ENCODE results near the gene ALDH1A2.
A peak's percentile ranks its signal among the peaks of the same experiment; 100 is the strongest.
"Not testable (repeated sequence)": the region's sequence is repeated elsewhere in the genome, so short reads cannot be mapped to it uniquely, and the experiment has no call there.

The ALDH1A2 gene

GRCh38 chr15:58083526-58083925 is 18.0 kb upstream of the ALDH1A2 start:
- TF ChIP-seq, protein P1, sequence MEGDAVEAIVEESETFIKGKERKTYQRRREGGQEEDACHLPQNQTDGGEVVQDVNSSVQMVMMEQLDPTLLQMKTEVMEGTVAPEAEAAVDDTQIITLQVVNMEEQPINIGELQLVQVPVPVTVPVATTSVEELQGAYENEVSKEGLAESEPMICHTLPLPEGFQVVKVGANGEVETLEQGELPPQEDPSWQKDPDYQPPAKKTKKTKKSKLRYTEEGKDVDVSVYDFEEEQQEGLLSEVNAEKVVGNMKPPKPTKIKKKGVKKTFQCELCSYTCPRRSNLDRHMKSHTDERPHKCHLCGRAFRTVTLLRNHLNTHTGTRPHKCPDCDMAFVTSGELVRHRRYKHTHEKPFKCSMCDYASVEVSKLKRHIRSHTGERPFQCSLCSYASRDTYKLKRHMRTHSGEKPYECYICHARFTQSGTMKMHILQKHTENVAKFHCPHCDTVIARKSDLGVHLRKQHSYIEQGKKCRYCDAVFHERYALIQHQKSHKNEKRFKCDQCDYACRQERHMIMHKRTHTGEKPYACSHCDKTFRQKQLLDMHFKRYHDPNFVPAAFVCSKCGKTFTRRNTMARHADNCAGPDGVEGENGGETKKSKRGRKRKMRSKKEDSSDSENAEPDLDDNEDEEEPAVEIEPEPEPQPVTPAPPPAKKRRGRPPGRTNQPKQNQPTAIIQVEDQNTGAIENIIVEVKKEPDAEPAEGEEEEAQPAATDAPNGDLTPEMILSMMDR (IDR thresholded peaks at IDR 0.05; ENCODE audit: control extremely low read depth, extremely low read depth, low read depth, missing control alignments), result no peak
- POLR2A ChIA-PET, result no interaction called here
- DNase-seq (ENCODE audit: extremely low spot score), result no peak
- CTCF ChIA-PET, result interaction anchor here (0.8 to 2.3 kb wide), 3 partner anchors 9 to 17 kb away, joined by 3 to 17 read pairs (median 3); no protein-coding TSS in a partner anchor

GRCh38 chr15:58081891-58082290 is 16.4 kb upstream of the ALDH1A2 start:
- TF ChIP-seq, protein P1 (IDR thresholded peaks at IDR 0.05; ENCODE audit: control extremely low read depth, extremely low read depth, low read depth, missing control alignments), result no peak
- POLR2A ChIA-PET, result no interaction called here
- no peak for DNase-seq (ENCODE audit: extremely low spot score)
- CTCF ChIA-PET, result no interaction called here

- TF ChIP-seq, protein P1 (IDR thresholded peaks at IDR 0.05; ENCODE audit: control extremely low read depth, extremely low read depth, low read depth, missing control alignments), result no peak
- CTCF ChIA-PET, result no interaction called here
- POLR2A ChIA-PET, result no interaction called here
- DNase-seq (ENCODE audit: extremely low spot score), result no peak
These were observed 15.9 kb upstream of the ALDH1A2 start for GRCh38 chr15:58081456-58081855.

DNA sequence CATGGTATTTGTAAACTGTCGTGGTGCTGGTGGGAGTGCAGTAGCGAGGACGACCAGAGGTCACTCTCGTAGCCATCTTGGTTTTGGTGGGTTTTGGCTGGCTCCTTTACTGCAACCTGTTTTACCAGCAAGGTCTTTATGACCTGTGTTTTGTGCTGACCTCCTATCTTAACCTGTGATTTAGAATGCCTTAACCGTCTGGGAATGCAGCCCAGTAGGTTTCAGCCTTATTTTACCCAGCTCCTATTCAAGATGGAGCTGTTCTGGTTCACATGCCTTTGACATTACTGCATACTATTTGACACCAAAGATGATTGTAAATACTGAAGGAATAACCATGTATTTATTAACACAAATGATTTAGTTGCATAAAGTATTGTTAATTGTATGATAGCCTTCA is 15.4 kb upstream of the ALDH1A2 start:
- POLR2A ChIA-PET; DNase-seq (ENCODE audit: extremely low spot score); CTCF ChIA-PET: not testable (repeated sequence)

DNA sequence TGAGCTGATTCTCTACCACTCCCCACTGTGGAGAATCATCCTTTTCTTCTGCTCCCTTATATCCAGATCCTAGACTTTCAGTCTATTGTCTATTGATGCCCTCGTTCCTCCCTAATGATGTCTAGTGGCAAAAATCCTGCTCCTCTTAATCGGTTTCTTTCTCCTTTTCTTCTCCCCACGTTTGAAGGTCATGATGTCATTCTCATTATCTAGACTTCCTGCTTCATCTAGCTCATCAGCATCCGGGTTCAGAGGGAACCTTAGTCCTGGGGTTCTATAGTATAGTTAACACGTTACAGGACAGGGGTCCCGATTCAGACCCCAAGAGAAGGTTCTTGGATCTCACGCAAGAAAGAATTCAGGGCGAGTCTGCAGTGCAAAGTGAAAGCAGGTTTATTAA is 14.9 kb upstream of the ALDH1A2 start:
- no peak for DNase-seq (ENCODE audit: extremely low spot score)
- TF ChIP-seq, protein P1 (IDR thresholded peaks at IDR 0.05; ENCODE audit: control extremely low read depth, extremely low read depth, low read depth, missing control alignments), result no peak
- CTCF ChIA-PET, result interaction anchor here (0.6 kb wide), 1 partner anchor 10 kb away, joined by 3 read pairs; no protein-coding TSS in a partner anchor
- POLR2A ChIA-PET, result no interaction called here

DNA sequence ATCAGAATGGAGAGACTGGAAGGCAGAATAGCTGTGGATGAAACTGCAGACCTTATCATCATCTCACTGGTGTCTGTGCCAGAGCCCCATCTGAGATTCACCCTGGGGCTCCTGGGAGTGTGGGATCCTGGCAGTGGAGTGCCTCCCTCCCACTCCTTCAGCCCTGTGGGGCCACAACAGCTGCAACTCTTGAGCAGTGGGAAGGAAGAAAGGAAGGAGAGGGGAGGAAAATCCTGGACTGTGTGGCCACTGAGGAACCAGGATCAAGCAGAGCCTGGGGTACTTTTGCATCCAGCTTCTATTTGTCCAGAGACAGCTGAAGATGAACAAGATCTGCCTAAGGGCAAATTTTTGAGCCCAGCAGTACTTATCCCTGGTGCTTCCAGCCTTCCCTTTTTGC is 13.1 kb upstream of the ALDH1A2 start:
- TF ChIP-seq, protein P1 (IDR thresholded peaks at IDR 0.05; ENCODE audit: control extremely low read depth, extremely low read depth, low read depth, missing control alignments), result no peak
- ChIA-PET CTCF (interaction anchor here (1.7 to 3.4 kb wide), 3 partner anchors 12 to 143 kb away, joined by 4 to 22 read pairs (median 8); no protein-coding TSS in a partner anchor), POLR2A (no interaction called here)
- no peak for DNase-seq (ENCODE audit: extremely low spot score)

GRCh38 chr15:58077427-58077826 is 11.9 kb upstream of the ALDH1A2 start:
- ChIA-PET POLR2A (no interaction called here), CTCF (interaction anchor here (1.1 to 3.4 kb wide), 5 partner anchors 9 to 144 kb away, joined by 3 to 22 read pairs (median 4); no protein-coding TSS in a partner anchor)
- TF ChIP-seq, protein P1 (IDR thresholded peaks at IDR 0.05; ENCODE audit: control extremely low read depth, extremely low read depth, low read depth, missing control alignments), result no peak
- peak; percentile 9 for DNase-seq (ENCODE audit: extremely low spot score)
